ENCODE data around the gene IL17RD. TPM values are rescaled to one million over a fixed set of nuclear protein-coding genes. Genes with fewer than 3 reads are reported as not detected.
A peak's percentile ranks its signal among the peaks of the same experiment; 100 is the strongest.

Gene IL17RD
- polyA plus RNA-seq, 1 experiment, result 0.60 TPM

- H3K27me3 ChIP-seq (ENCODE audit: control insufficient read depth, insufficient read depth, low read length), result no peaks in the 10 kb centered on the region
- no peak for TF ChIP-seq CTCF (IDR thresholded peaks at IDR 0.05; ENCODE audit: insufficient read depth, low read depth, low read length)
- no peaks in the 10 kb centered on the region for H3K36me3 ChIP-seq (ENCODE audit: control insufficient read depth, insufficient read depth, low read length)
- ChIA-PET CTCF (interaction anchor here (0.6 to 1.7 kb wide), 3 partner anchors 12 to 366 kb away, joined by 3 to 4 read pairs (median 3); no protein-coding TSS in a partner anchor), POLR2A (no interaction called here)
- H3K4me3 ChIP-seq (ENCODE audit: low read depth, low read length), result no peak overlapping the region
- DNase-seq (ENCODE audit: low read depth), result peak; percentile 15
These were observed 96.6 kb downstream of the IL17RD start for GRCh38 chr3:57068437-57069089.

GRCh38 chr3:57066471-57066870, 98.7 kb downstream of the IL17RD start:
- Histone ChIP-seq H3K36me3 (ENCODE audit: control insufficient read depth, insufficient read depth, low read length) (no peaks in the 10 kb centered on the region), H3K4me3 (ENCODE audit: low read depth, low read length) (no peak overlapping the region), H3K27me3 (ENCODE audit: control insufficient read depth, insufficient read depth, low read length) (no peaks in the 10 kb centered on the region)
- POLR2A ChIA-PET, result no interaction called here
- CTCF ChIA-PET, result no interaction called here
- no peak for TF ChIP-seq CTCF (IDR thresholded peaks at IDR 0.05; ENCODE audit: insufficient read depth, low read depth, low read length)
- no peak for DNase-seq (ENCODE audit: low read depth)

GRCh38 chr3:57065588-57065987, 99.6 kb downstream of the IL17RD start:
- no peak for TF ChIP-seq CTCF (IDR thresholded peaks at IDR 0.05; ENCODE audit: insufficient read depth, low read depth, low read length)
- no peak overlapping the region for H3K4me3 ChIP-seq (ENCODE audit: low read depth, low read length)
- POLR2A ChIA-PET, result no interaction called here
- CTCF ChIA-PET, result no interaction called here
- no peaks in the 10 kb centered on the region for H3K36me3 ChIP-seq (ENCODE audit: control insufficient read depth, insufficient read depth, low read length)
- no peak for DNase-seq (ENCODE audit: low read depth)
- no peaks in the 10 kb centered on the region for H3K27me3 ChIP-seq (ENCODE audit: control insufficient read depth, insufficient read depth, low read length)

DNA sequence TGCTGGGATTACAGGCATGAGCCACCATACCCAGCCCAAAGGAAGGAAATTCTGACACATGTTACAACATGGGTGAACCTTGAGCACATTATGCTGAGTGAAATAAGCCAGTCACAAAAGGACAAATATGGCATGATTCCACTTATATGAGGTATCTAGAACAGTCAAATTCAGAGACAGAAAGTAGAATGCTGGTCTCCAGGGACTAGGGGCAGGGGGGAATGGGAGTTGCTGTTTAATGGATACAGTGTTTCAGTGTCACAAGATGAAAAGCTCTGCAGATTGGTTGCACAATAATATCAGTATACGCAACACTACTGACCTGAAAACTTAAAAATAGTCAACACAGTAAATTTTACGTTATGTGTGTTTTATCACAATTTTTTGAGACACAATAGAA, 100.6 kb downstream of the IL17RD start:
- no peak for DNase-seq (ENCODE audit: low read depth)
- Histone ChIP-seq H3K4me3 (ENCODE audit: low read depth, low read length) (no peak overlapping the region), H3K36me3 (ENCODE audit: control insufficient read depth, insufficient read depth, low read length) (no peaks in the 10 kb centered on the region), H3K27me3 (ENCODE audit: control insufficient read depth, insufficient read depth, low read length) (no peaks in the 10 kb centered on the region)
- no peak for TF ChIP-seq CTCF (IDR thresholded peaks at IDR 0.05; ENCODE audit: insufficient read depth, low read depth, low read length)
- POLR2A ChIA-PET, result interaction anchor here (0.7 kb wide), 1 partner anchor 10 kb away, joined by 4 read pairs; no protein-coding TSS in a partner anchor
- CTCF ChIA-PET, result no interaction called here

DNA sequence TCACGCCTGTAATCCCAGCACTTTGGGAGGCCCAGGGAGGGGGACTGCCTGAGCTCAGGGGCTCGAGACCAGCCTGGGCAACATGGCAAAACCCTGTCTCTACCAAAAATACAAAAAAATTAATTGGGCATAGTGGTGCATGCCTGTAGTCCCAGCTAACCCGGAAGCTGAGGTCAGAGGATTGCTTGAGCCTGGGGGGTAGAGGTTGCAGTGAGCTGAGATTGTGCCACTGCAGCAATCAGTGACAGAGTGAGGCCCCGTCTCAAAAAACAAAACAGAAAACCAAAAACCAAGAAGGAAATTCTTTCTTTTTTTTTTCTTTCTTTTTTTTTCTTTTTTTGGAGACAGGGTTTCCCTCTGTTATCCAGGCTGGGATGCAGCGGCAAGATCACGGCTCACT, 101.2 kb downstream of the IL17RD start:
- H3K36me3 ChIP-seq (ENCODE audit: control insufficient read depth, insufficient read depth, low read length), result no peaks in the 10 kb centered on the region
- ChIA-PET CTCF (no interaction called here), POLR2A (no interaction called here)
- TF ChIP-seq CTCF (IDR thresholded peaks at IDR 0.05; ENCODE audit: insufficient read depth, low read depth, low read length), result no peak
- H3K4me3 ChIP-seq (ENCODE audit: low read depth, low read length), result no peak overlapping the region
- no peak for DNase-seq (ENCODE audit: low read depth)
- H3K27me3 ChIP-seq (ENCODE audit: control insufficient read depth, insufficient read depth, low read length), result no peaks in the 10 kb centered on the region

Measured in BJ (cell line).